ENCODE data around the gene KRT86. TPM values are rescaled to one million over a fixed set of nuclear protein-coding genes. Genes with fewer than 3 reads are reported as not detected.

The KRT86 gene
- total RNA-seq, 1 donor from 2014 or later, result 0.96 TPM

- DNase-seq (ENCODE audit: low spot score in 2 of 2), result no peak
- intact Hi-C loops (cut with DNase I), result no loop called here
- Histone ChIP-seq H3K4me3 (no peak overlapping the region), H3K27ac (no peak overlapping the region), H3K9me3 (peaks cover 6 to 15% of the 10 kb centered on the region in 2 donors), H3K36me3 (no peaks in the 10 kb centered on the region), H3K4me1 (peaks cover under 1% of the 10 kb centered on the region in 2 donors), H3K27me3 (no peaks in the 10 kb centered on the region)
- TF ChIP-seq CTCF (IDR thresholded peaks at IDR 0.05), result no peak
Measured at GRCh38 chr12:52332381-52332780, 57.9 kb downstream of the KRT86 start.

- Histone ChIP-seq H3K27me3 (no peaks in the 10 kb centered on the region), H3K4me1 (no peaks in the 10 kb centered on the region), H3K27ac (no peak overlapping the region), H3K4me3 (no peak overlapping the region), H3K36me3 (no peaks in the 10 kb centered on the region), H3K9me3 (peaks cover 6 to 17% of the 10 kb centered on the region in 2 donors)
- TF ChIP-seq CTCF (IDR thresholded peaks at IDR 0.05), result no peak
- intact Hi-C loops (cut with DNase I), result no loop called here
- no peak for DNase-seq (ENCODE audit: low spot score in 2 of 2)
Measured at GRCh38 chr12:52333321-52333720, 58.9 kb downstream of the KRT86 start.

DNA sequence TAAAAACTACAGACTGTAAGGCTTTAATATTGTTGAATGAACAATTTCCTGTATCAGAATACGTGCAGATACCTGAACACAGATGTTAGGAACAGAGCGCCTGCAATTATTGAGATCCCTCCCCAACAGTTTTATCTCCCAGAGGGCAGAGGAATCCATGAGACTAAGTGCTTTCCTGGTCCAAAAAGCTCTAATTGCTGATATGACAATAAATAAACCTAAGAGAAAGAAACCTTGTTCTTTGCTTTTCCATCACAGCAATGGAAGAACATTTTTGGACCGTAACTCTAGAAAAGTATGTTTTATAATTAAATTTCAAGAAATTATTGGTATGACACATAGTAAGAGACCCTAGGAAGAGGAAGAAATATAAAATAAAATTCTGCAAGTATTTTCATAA is 59.7 kb downstream of the KRT86 start:
- no peaks in the 10 kb centered on the region for H3K27me3 ChIP-seq
- intact Hi-C loops (cut with DNase I), result no loop called here
- no peaks in the 10 kb centered on the region for H3K36me3 ChIP-seq

DNA sequence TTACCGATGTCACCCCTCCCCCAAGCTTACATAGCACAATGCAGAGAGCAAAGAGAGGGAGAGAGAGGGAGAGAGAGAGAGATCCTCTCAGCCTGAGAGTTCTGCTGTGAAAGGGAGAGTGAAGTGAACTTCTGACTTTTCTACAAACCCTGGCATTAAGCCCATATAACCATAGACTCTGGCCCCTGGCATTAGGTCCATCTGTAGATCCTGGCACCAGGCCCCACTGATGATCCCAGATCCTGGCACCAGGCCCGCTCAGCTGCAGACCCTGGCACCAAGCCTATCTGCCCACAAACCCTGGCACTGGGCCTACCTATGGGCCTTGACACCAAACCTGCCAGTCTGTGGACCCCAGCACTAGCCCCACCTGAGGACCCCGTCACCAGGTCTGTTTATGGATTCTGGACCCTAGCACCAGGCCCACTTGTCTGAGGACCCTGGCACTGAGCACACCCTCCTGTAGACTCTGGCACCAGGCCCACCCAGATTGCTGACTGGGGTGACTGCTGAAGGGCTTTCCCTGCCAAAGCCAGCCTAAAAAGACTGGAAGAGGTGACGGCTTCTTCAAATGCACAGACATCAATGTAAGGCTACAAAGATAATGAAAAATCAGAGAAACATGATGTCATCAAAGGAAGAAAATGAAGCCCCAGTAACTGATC is 61.3 kb downstream of the KRT86 start:
- intact Hi-C loops (cut with DNase I), result no loop called here
- no peak overlapping the region for H3K27ac ChIP-seq

More for the DNA sequence above, 59.7 kb downstream of the KRT86 start:
- peaks cover 6 to 17% of the 10 kb centered on the region in 2 donors for H3K9me3 ChIP-seq
- TF ChIP-seq CTCF (IDR thresholded peaks at IDR 0.05), result no peak
- no peak overlapping the region for H3K27ac ChIP-seq
- H3K4me3 ChIP-seq, result no peak overlapping the region
- H3K4me1 ChIP-seq, result no peaks in the 10 kb centered on the region
- no peak for DNase-seq (ENCODE audit: low spot score in 2 of 2)

DNA sequence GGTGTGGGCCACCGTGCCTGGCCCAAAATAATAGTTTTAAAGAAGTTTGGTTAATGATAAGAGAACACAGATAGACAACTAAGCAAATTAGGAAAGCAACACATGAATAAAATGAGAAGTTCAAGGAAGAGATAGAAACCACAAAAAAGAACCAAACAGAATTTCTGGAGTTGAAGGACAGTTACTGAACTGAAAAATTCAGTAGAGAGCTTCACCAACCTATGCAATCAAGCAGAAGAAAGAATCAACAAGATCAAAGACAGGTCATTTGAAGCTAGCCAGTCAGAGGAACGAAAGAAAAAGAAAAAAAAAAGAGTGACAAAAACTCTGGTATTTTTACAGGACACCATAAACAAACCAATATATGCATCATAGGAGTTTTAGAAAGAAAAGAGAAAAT is 62.2 kb downstream of the KRT86 start:
- Histone ChIP-seq H3K4me3 (no peak overlapping the region), H3K27ac (no peak overlapping the region), H3K27me3 (no peaks in the 10 kb centered on the region), H3K4me1 (no peaks in the 10 kb centered on the region), H3K9me3 (peaks cover 6 to 17% of the 10 kb centered on the region in 2 donors), H3K36me3 (no peaks in the 10 kb centered on the region)
- DNase-seq (ENCODE audit: low spot score in 2 of 2), result no peak
- TF ChIP-seq CTCF (IDR thresholded peaks at IDR 0.05), result no peak
- intact Hi-C loops (cut with DNase I), result no loop called here

More for the DNA sequence above, 61.3 kb downstream of the KRT86 start:
- no peaks in the 10 kb centered on the region for H3K4me1 ChIP-seq
- H3K4me3 ChIP-seq, result no peak overlapping the region
- H3K9me3 ChIP-seq, result peaks cover 6 to 17% of the 10 kb centered on the region in 2 donors
- H3K27me3 ChIP-seq, result no peaks in the 10 kb centered on the region
- DNase-seq (ENCODE audit: low spot score in 2 of 2), result no peak
- H3K36me3 ChIP-seq, result no peaks in the 10 kb centered on the region
- no peak for TF ChIP-seq CTCF (IDR thresholded peaks at IDR 0.05)
